ENCODE results near the gene ACKR4. TPM values are rescaled to one million over a fixed set of nuclear protein-coding genes. Genes with fewer than 3 reads are reported as not detected.

Gene ACKR4
- total and polyA plus RNA-seq, 2 donors (not counting 3 experiments of a cell fraction or from before 2014, with no cell fraction given) = 3.2 to 14.3 TPM

- intact Hi-C loops (cut with micrococcal nuclease) (no loop called here), dilution Hi-C loops (cut with MboI; ENCODE audit: extremely low pct_ligation_motif_present, low sequenced_read_pairs) (no loop called here)
- Histone ChIP-seq H4K20me1 (replicated peaks; ENCODE audit: control insufficient read depth, extremely low read depth, insufficient read depth, low read length) (no peaks in the 10 kb centered on the region), H3K9me1 (replicated peaks; ENCODE audit: control insufficient read depth, extremely low read depth, insufficient read depth, low read length) (no peaks in the 10 kb centered on the region), H3K9me3 (replicated peaks; ENCODE audit: control insufficient read depth, insufficient read depth, low read length) (no peaks in the 10 kb centered on the region), H3K4me1 (ENCODE audit: control insufficient read depth, extremely low read depth, insufficient read depth, low read length) (no peaks in the 10 kb centered on the region), H3K79me2 (ENCODE audit: control insufficient read depth, insufficient read depth, low read length) (no peaks in the 10 kb centered on the region), H3K4me3 (replicated peaks in 1 of 3; ENCODE audit: insufficient read depth in 1 of 3, low read depth in 1 of 3, low read length in 3 of 3) (no peak overlapping the region), H2AFZ (ENCODE audit: low read depth, low read length) (no peak overlapping the region), H3K36me3 (ENCODE audit: control insufficient read depth in 2 of 2, extremely low read depth in 1 of 2, insufficient read depth in 2 of 2, low read length in 2 of 2) (no peaks in the 10 kb centered on the region), H3K27ac (ENCODE audit: insufficient read depth, low read depth, low read length) (no peak overlapping the region), H3K9ac (replicated peaks; ENCODE audit: extremely low read depth, insufficient read depth, low read length) (no peak overlapping the region), H3K27me3 (ENCODE audit: control insufficient read depth in 2 of 2, insufficient read depth in 2 of 2, low read length in 2 of 2) (no peaks in the 10 kb centered on the region), H3K4me2 (ENCODE audit: insufficient read depth, low read length) (no peak overlapping the region)
- FAIRE-seq (no peak), DNase-seq (ENCODE audit: low read depth, low spot score) (no peak)
- no TSS peak for BruUV-seq (replicated peaks)
- ChIA-PET CTCF (no interaction called here), POLR2A (no interaction called here)
- TF ChIP-seq CTCF (IDR thresholded peaks at IDR 0.05; ENCODE audit: extremely low read depth in 1 of 2, insufficient read depth in 1 of 2, low read depth in 1 of 2, low read length in 2 of 2) = no peak
- no peak for TF ChIP-seq MYC (IDR thresholded peaks at IDR 0.05; ENCODE audit: low read depth, low read length)
- no peak for TF ChIP-seq POLR2AphosphoS5 (IDR thresholded peaks at IDR 0.05; ENCODE audit: insufficient read depth, low read depth, low read length)
- TF ChIP-seq EZH2 (IDR thresholded peaks at IDR 0.05; ENCODE audit: borderline replicate concordance, low read depth, low read length, severe bottlenecking) = no peak
- TF ChIP-seq POLR2A (IDR thresholded peaks at IDR 0.05; ENCODE audit: low read depth, low read length) = no peak
- no peak for TF ChIP-seq JUN (IDR thresholded peaks at IDR 0.05; ENCODE audit: borderline replicate concordance, insufficient read depth, insufficient read length, low read depth)
- TF ChIP-seq GATA2 (IDR thresholded peaks at IDR 0.05; ENCODE audit: insufficient read depth, insufficient read length, low read depth, low read length) = no peak
- TF ChIP-seq FOS (IDR thresholded peaks at IDR 0.05; ENCODE audit: borderline replicate concordance, insufficient read depth, low read length) = no peak
- TF ChIP-seq MAX (IDR thresholded peaks at IDR 0.05; ENCODE audit: insufficient read depth, insufficient read length) = no peak
Measured at GRCh38 chr3:132563420-132564069, 33.5 kb upstream of the ACKR4 start.
